Adrenal gland (tissue), 5 donors: Measurements from ENCODE around the gene CD33.

Experiments
- CTCF ChIP-seq, 6 experiments: fragments of 450-650 bp in 4 of 6; fragments of 200-600 bp in 2 of 6; sonication (generic) in 1 of 6; IDR thresholded peaks; 1 replicate in 5 of 6; 2 replicates in 1 of 6; pipeline versions ENCODE4 v1.5.1 to v1.8.0; 2016 to 2021; ENCODE audit warnings: antibody characterized with exemption in 6 of 6, mild to moderate bottlenecking in 2 of 6, moderate library complexity in 1 of 6
- POLR2A ChIP-seq, 2 donors: fragments of 450-650 bp; IDR thresholded peaks; one replicate each; pipeline ENCODE4 v1.6.1; 2017; ENCODE audit warnings: antibody characterized with exemption in 2 of 2, mild to moderate bottlenecking in 2 of 2, moderate library complexity in 1 of 2
- donor health status: DM: no; HTN: no; CAD: no.

- TF ChIP-seq CTCF (IDR thresholded peaks at IDR 0.05) (no peak), POLR2A (IDR thresholded peaks at IDR 0.05) (no peak)
Observed at GRCh38 chr19:51211833-51212232, 13.0 kb upstream of the CD33 start.
